A549 treated with RU486 at 1 μM for 4 hours (cell line): ENCODE measurements around the gene NKX2-1. TPM values are rescaled to one million over a fixed set of nuclear protein-coding genes. Genes with fewer than 3 reads are reported as not detected.

Experiments used
- total RNA-seq: library from RNA; stranded (reverse); fragments of 200-300 nt; extraction: Qiagen RNA extraction; gene quantifications from 5 replicates; pipeline ENCODE4 v1.2.3, GENCODE V29; 2022; ENCODE audit warnings: low read depth

NKX2-1 gene
- 0.07 TPM in 1 of 5 replicates, not detected in the others for total RNA-seq

GRCh38 chr14:36519431-36520321 is at the start of gene NKX2-1:
NKX2-1 (minus strand) TSS chr14:36520232; CDS start chr14:36520129, 103 bp downstream.

Other genes starting within 250 kb of the NKX2-1 start
- 9.9 to 21.3 TPM (median 17.1 TPM) in 5 replicates for gene MBIP, start 199.6 kb downstream of the NKX2-1 start, total RNA-seq
- gene NKX2-8, start 62.4 kb upstream of the NKX2-1 start, total RNA-seq: 1.5 to 4.3 TPM (median 3.5 TPM) in 5 replicates
- gene PAX9, start 141.6 kb upstream of the NKX2-1 start, total RNA-seq: 1.4 to 2.9 TPM (median 2.5 TPM) in 5 replicates